Measurements from ENCODE around the gene HTT.

HTT gene

DNA sequence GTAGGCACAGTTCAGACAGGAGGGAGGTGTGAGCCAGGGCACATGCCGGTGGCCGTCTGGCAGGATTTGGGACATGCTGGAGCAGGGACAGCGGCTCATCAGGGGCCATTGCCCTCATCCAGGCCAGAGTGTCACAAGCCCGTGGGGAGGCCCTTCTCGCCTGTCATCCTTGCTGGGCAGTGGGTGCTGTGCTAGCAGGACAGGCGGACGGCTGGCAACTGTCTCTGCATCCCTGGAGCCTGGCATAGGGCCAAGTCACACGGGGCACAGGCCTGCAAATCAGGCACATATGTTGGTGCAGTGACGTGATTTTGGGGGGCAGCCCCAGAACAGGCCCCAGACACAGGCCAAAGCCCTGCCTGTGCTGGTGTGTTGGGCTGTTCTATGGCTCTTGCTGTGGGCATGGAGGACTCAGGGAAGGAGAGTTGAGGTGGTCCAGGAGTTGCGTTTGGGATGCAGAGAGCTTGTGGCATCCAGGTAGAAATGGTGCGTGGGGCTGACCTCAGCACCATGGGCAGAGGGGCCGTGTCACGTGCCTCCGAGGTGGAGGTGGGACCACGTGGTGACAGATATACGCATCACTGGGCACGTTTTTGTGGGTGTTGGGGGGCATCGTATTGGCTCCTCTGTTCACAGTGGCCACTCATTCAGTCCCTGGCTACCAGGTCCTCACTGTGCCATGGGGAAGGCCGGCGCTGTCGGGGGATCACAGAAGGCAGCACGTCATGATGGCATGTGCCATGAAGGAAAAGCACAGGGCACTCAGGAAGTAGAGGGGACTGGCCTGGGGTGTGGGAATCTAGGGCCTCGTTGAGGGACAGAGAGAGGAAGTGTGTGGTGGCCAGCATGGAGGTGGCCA lies 159.9 kb downstream of the HTT start:
- no peak for DNase-seq (ENCODE audit: low read depth in 2 of 2)

- no peak for DNase-seq (ENCODE audit: low read depth in 2 of 2)
Measured at GRCh38 chr4:3235030-3235345, 160.5 kb downstream of the HTT start.

- DNase-seq (ENCODE audit: low read depth in 2 of 2): no peak
Measured at GRCh38 chr4:3235581-3235980, 161.1 kb downstream of the HTT start.

- DNase-seq (ENCODE audit: low read depth in 2 of 2): no peak
Measured at GRCh38 chr4:3236326-3236878, 161.9 kb downstream of the HTT start.

GRCh38 chr4:3237266-3237665 lies 162.8 kb downstream of the HTT start:
- DNase-seq (ENCODE audit: low read depth in 2 of 2): no peak

- DNase-seq (ENCODE audit: low read depth in 2 of 2): no peak
Measured at GRCh38 chr4:3237712-3238560, 163.5 kb downstream of the HTT start.

GRCh38 chr4:3238721-3239120 lies 164.2 kb downstream of the HTT start:
- DNase-seq (ENCODE audit: low read depth in 2 of 2): no peak

GRCh38 chr4:3239303-3239702 lies 164.8 kb downstream of the HTT start:
- no peak for DNase-seq (ENCODE audit: low read depth in 2 of 2)

GRCh38 chr4:3239998-3240920 lies 165.8 kb downstream of the HTT start:
- no peak for DNase-seq (ENCODE audit: low read depth in 2 of 2)

GRCh38 chr4:3240936-3241522 lies 166.5 kb downstream of the HTT start:
- DNase-seq (ENCODE audit: low read depth in 2 of 2): no peak

- DNase-seq (ENCODE audit: low read depth in 2 of 2): peak in 1 of 2 experiments; percentile 15
Measured at GRCh38 chr4:3241898-3242524, 167.5 kb downstream of the HTT start.

GRCh38 chr4:3243136-3243780 lies 168.8 kb downstream of the HTT start:
- DNase-seq (ENCODE audit: low read depth in 2 of 2): no peak

DNA sequence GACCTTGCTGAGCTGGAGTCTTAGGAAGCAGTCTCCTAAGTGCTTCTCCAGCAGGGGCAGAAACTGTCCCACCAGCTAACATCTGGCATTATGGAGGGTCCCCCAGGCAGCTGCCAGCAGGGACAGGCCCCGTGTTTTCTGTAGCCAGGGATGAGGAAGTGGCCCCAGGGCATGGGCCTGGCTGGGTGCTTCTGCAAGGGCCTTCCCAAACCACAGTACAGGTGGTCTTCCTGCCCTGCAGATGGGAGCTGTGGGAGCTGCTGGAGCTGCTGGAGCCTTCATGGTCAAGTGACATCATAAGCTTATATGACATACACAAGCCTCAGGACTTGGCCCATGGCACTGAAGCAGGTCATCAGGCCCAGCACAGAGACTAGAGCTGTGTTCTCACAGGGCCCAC lies 169.5 kb downstream of the HTT start:
- no peak for DNase-seq (ENCODE audit: low read depth in 2 of 2)

- DNase-seq (ENCODE audit: low read depth in 2 of 2): no peak
Measured at GRCh38 chr4:3244747-3245146, 170.3 kb downstream of the HTT start.

GRCh38 chr4:3245676-3246075 lies 171.2 kb downstream of the HTT start:
- no peak for DNase-seq (ENCODE audit: low read depth in 2 of 2)

- DNase-seq (ENCODE audit: low read depth in 2 of 2): no peak
Measured at GRCh38 chr4:3246458-3247398, 172.2 kb downstream of the HTT start.

GRCh38 chr4:3247399-3248177 lies 173.1 kb downstream of the HTT start:
- DNase-seq (ENCODE audit: low read depth in 2 of 2): no peak

DNA sequence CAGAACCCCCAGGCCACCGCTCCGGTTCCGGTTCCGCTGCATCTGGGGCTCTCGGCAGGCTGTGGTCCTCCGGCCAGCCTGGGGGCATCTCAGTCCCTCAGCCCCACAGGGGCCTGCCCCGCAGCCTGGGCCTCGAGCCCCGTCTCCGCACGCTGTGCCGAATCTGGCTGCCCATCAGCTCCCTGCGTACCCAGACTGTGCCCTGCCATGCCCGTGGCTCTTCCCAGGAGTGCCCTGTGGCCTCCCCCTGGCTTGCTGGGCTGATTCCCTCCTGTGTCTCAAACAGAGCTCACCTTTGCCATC lies 173.6 kb downstream of the HTT start:
- no peak for DNase-seq (ENCODE audit: low read depth in 2 of 2)

Measured in fibroblast of skin of left biceps (primary cell).